IPS-18a (cell line): Measurements from ENCODE around the gene ADM2.
"Not testable (repeated sequence)": the region's sequence is repeated elsewhere in the genome, so short reads cannot be mapped to it uniquely, and the experiment has no call there.

Experiments used
- H3K27ac ChIP-seq: one replicate; pipeline ENCODE4 v1.5.1; 2013; ENCODE audit warnings: low read length
- H3K27me3 ChIP-seq: one replicate; pipeline ENCODE4 v1.6.1; 2013; ENCODE audit warnings: mild to moderate bottlenecking, low read length; ENCODE audit not compliant: control insufficient read depth, insufficient read depth
- H3K36me3 ChIP-seq: one replicate; pipeline ENCODE4 v1.6.1; 2013; ENCODE audit warnings: low read depth, low read length; ENCODE audit not compliant: control insufficient read depth
- H3K4me1 ChIP-seq: one replicate; pipeline ENCODE4 v1.6.1; 2013; ENCODE audit warnings: low read depth, low read length; ENCODE audit not compliant: control insufficient read depth
- H3K4me3 ChIP-seq: one replicate; pipeline ENCODE4 v1.5.1; 2013; ENCODE audit warnings: low read length
- H3K9ac ChIP-seq: one replicate; pipeline ENCODE4 v1.6.1; 2013; ENCODE audit warnings: mild to moderate bottlenecking, low read length, moderate library complexity
- H3K9me3 ChIP-seq: one replicate; pipeline ENCODE4 v1.6.1; 2013; ENCODE audit warnings: low read depth, low read length; ENCODE audit not compliant: control insufficient read depth

The ADM2 gene

GRCh38 chr22:50507991-50508884 is 26.9 kb downstream of the ADM2 start, which contains the start of gene NCAPH2:
Gene NCAPH2 (plus strand): TSS chr22:50508224. CDS start chr22:50508338, 114 bp downstream.
- H3K36me3 ChIP-seq: no peaks in the 10 kb centered on the region

GRCh38 chr22:50508897-50509296 is 27.6 kb downstream of the ADM2 start:
- no peaks in the 10 kb centered on the region for H3K36me3 ChIP-seq
- no peak overlapping the region for H3K27ac ChIP-seq
- no peaks in the 10 kb centered on the region for H3K9me3 ChIP-seq
- H3K4me3 ChIP-seq: peak overlapping the region; percentile 92
- no peaks in the 10 kb centered on the region for H3K4me1 ChIP-seq
- H3K27me3 ChIP-seq: no peaks in the 10 kb centered on the region
- peak overlapping the region; percentile 78 for H3K9ac ChIP-seq

More at GRCh38 chr22:50507991-50508884, 26.9 kb downstream of the ADM2 start, which contains the start of gene NCAPH2:
- peak within 1 kb of the TSS; percentile 92 for H3K4me3 ChIP-seq
- no peaks in the 10 kb centered on the region for H3K9me3 ChIP-seq
- no peaks in the 10 kb centered on the region for H3K4me1 ChIP-seq
- peak within 1 kb of the TSS; percentile 82 for H3K27ac ChIP-seq
- no peaks in the 10 kb centered on the region for H3K27me3 ChIP-seq
- H3K9ac ChIP-seq: peak within 1 kb of the TSS; percentile 78

DNA sequence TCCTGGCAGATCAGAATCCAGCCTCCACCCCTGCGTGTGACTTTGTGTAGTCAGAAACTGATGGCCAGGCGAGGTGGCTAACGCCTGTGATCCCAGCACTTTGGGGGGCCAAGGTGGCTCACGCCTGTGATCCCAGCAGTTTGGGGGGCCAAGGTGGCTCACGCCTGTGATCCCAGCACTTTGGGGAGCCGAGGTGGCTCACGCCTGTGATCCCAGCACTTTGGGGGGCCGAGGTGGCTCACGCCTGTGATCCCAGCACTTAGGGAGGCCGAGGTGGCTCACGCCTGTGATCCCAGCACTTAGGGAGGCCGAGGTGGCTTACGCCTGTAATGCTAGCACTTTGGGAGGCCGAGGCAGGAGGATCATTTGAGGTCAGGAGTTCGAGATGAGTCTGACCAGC is 31.8 kb downstream of the ADM2 start:
- H3K9ac ChIP-seq: no peak overlapping the region

DNA sequence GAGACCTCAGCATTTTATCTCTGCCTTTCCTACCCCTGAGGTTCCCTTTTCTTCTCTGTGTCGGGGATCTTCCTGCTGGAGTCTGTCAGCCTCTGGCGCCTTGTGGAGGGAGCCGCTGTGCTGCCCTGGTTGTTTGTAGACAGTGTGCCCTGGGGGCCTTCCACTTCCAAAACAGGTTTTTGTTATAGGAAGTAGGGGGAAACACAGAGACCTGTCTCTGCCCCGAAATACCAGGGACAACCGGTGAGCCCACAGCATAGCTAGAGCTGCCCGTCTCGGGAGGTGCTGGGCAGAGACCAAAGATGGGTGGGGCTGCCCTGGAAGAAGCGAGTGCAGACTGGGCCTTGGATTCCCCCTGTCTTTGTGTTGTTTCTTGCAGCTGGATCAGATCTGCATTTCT is 34.7 kb downstream of the ADM2 start:
- Histone ChIP-seq H3K9ac (no peak overlapping the region), H3K27ac (no peak overlapping the region), H3K27me3 (no peaks in the 10 kb centered on the region), H3K4me3 (no peak overlapping the region), H3K36me3 (peaks cover 25% of the 10 kb centered on the region), H3K4me1 (no peaks in the 10 kb centered on the region), H3K9me3 (no peaks in the 10 kb centered on the region)

More for the DNA sequence above, 31.8 kb downstream of the ADM2 start:
- no peaks in the 10 kb centered on the region for H3K9me3 ChIP-seq
- H3K27me3 ChIP-seq: no peaks in the 10 kb centered on the region
- H3K4me3 ChIP-seq: no peak overlapping the region
- no peaks in the 10 kb centered on the region for H3K4me1 ChIP-seq
- no peak overlapping the region for H3K27ac ChIP-seq
- peaks cover 11% of the 10 kb centered on the region for H3K36me3 ChIP-seq

DNA sequence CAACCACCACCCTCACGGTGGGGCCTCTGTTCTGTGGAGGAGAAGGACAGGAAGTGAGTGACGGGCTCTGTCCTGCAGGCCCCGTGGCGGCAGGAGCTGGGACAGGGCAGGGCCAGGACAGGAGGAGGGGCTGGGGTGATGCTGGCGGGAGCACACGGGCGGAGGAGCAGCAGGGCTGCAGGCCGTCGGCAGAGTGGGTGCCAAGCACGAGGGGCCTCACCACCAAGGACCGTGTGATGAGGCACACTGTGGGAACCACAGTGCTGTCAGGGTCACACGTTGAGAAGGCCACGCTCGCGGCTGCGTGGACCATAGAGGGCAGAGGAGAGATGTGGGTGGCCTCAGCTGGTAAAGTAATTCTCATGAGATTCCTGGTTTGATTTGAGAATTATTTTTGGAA is 35.5 kb downstream of the ADM2 start:
- H3K36me3 ChIP-seq: peaks cover 34% of the 10 kb centered on the region
- no peak overlapping the region for H3K4me3 ChIP-seq
- H3K27me3 ChIP-seq: no peaks in the 10 kb centered on the region
- no peaks in the 10 kb centered on the region for H3K4me1 ChIP-seq
- H3K9me3 ChIP-seq: no peaks in the 10 kb centered on the region
- no peak overlapping the region for H3K27ac ChIP-seq
- H3K9ac ChIP-seq: no peak overlapping the region

DNA sequence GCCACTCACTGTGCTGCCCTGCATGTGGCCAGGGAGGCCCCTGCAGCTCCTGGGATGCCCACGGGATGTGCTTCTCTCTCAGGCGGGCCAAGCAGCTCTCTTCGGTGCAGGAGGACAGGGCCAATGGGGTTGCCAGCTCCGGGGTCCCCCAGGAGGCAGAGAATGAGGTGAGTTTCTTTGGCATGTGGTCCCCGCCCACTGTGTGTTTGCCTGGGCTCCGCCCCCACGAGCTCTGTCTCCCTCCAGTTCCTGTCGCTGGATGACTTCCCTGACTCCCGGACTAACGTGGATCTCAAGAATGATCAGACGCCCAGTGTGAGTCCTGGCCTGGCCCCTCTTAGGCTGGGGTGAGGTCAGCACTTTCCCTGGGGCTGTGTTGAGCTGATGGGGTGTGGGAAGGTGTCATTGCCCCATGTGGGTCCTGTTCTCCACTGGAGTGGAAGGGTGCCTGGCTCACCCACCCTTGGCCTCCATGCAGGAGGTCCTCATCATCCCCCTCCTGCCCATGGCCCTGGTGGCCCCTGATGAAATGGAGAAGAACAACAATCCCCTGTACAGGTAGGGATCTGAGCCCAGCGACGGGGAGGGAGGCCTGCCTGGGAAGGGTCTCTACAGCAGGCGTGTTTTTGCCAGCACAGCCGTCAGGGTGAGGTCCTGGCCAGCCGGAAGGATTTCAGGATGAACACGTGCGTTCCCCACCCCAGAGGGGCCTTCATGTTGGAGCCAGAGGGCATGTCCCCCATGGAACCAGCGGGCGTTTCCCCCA is 36.3 kb downstream of the ADM2 start:
- H3K9me3 ChIP-seq: no peaks in the 10 kb centered on the region
- H3K36me3 ChIP-seq: peaks cover 37% of the 10 kb centered on the region
- H3K4me3 ChIP-seq: no peak overlapping the region

DNA sequence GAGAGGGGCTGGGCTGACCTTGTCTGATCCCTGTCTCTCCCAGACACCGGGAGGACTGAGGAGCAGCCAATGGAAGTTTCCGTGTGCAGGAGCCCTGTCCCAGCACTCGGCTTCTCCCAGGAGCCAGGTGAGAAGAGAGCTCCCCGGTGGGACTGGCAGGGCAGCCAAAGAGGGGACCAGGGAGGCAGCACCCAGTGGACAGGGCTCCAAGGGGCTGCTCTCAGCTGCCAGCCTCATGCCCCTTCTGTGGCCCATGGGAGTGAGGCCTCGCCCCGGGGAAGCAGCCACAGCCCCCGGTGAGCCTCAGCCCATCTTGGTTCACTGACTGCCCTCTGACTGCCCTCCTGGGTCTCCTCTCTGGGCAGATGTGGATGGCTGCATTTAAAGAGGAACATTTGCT is 37.3 kb downstream of the ADM2 start:
- no peaks in the 10 kb centered on the region for H3K4me1 ChIP-seq
- no peak overlapping the region for H3K9ac ChIP-seq
- H3K36me3 ChIP-seq: peaks cover 45% of the 10 kb centered on the region
- H3K27ac ChIP-seq: no peak overlapping the region
- no peak overlapping the region for H3K4me3 ChIP-seq
- no peaks in the 10 kb centered on the region for H3K9me3 ChIP-seq
- no peaks in the 10 kb centered on the region for H3K27me3 ChIP-seq

More for the DNA sequence above, 36.3 kb downstream of the ADM2 start:
- no peak overlapping the region for H3K27ac ChIP-seq
- H3K27me3 ChIP-seq: no peaks in the 10 kb centered on the region
- no peak overlapping the region for H3K9ac ChIP-seq
- H3K4me1 ChIP-seq: no peaks in the 10 kb centered on the region

- Histone ChIP-seq H3K9ac (no peak overlapping the region), H3K27me3 (no peaks in the 10 kb centered on the region), H3K9me3 (no peaks in the 10 kb centered on the region), H3K4me1 (no peaks in the 10 kb centered on the region), H3K27ac (no peak overlapping the region), H3K36me3 (peaks cover 45% of the 10 kb centered on the region), H3K4me3 (no peak overlapping the region)
Measured at GRCh38 chr22:50519151-50519550, 37.8 kb downstream of the ADM2 start.

- H3K27ac ChIP-seq, H3K4me3 ChIP-seq, H3K9ac ChIP-seq, H3K27me3 ChIP-seq, H3K4me1 ChIP-seq, H3K9me3 ChIP-seq: not testable (repeated sequence)
- H3K36me3 ChIP-seq: peaks cover 45% of the 10 kb centered on the region
Measured at GRCh38 chr22:50520184-50520583, 38.8 kb downstream of the ADM2 start.

- Histone ChIP-seq H3K9me3 (no peaks in the 10 kb centered on the region), H3K9ac (no peak overlapping the region), H3K4me1 (no peaks in the 10 kb centered on the region), H3K27ac (no peak overlapping the region), H3K4me3 (no peak overlapping the region), H3K27me3 (no peaks in the 10 kb centered on the region), H3K36me3 (peaks cover 45% of the 10 kb centered on the region)
Measured at GRCh38 chr22:50520826-50521453, 39.6 kb downstream of the ADM2 start.

DNA sequence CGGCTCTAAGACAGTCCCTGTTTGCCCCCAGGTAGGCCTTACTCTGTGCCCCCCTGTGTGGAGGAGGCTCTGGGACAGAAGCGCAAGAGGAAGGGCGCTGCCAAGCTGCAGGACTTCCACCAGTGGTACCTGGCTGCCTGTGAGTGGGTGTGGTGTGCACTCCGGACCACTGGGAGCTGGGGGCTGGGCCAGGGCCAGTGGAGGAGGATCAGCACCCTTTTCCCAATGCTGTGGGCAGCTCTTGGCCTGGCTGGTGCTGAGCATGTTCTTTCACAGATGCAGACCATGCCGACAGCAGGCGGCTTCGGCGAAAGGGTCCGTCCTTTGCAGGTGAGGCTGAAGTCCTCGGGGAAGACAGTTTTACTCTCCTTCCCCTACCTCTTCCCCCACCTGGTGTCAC is 40.4 kb downstream of the ADM2 start:
- H3K9ac ChIP-seq: no peak overlapping the region
- no peaks in the 10 kb centered on the region for H3K9me3 ChIP-seq
- no peak overlapping the region for H3K4me3 ChIP-seq
- H3K27ac ChIP-seq: no peak overlapping the region
- H3K4me1 ChIP-seq: peaks cover 2% of the 10 kb centered on the region
- H3K27me3 ChIP-seq: peaks cover 3% of the 10 kb centered on the region
- peaks cover 41% of the 10 kb centered on the region for H3K36me3 ChIP-seq
